AG04450 (cell line): ENCODE data around the gene C14orf119. TPM values are rescaled to one million over a fixed set of nuclear protein-coding genes. Genes with fewer than 3 reads are reported as not detected.

Experiments
- CTCF ChIA-PET: fragments of 300-600, 350-600 bp; formaldehyde crosslinking; extraction: SDS; loops from one replicate; lab custom pipeline; 2022; ENCODE audit warnings: antibody characterized with exemption, inconsistent platforms; lab: Charles Lee
- POLR2A ChIA-PET: fragments of 350-600 bp; formaldehyde crosslinking; extraction: SDS; loops from one replicate; lab custom pipeline; 2021; ENCODE audit warnings: antibody characterized with exemption, inconsistent platforms; lab: Yijun Ruan, JAX
- DNase-seq: peaks from one replicate; pipeline ENCODE4 v3.0.0-alpha.2; 2011; ENCODE audit warnings: low read depth, low spot score
- H3K27ac ChIP-seq: one replicate; pipeline ENCODE4 v1.5.1; 2012; ENCODE audit warnings: low read depth, low read length, control low read depth
- H3K27me3 ChIP-seq: one replicate; pipeline ENCODE4 v1.6.0; 2012; ENCODE audit warnings: low read length; ENCODE audit not compliant: control insufficient read depth, insufficient read depth
- H3K4me3 ChIP-seq: 2 replicates; pipeline ENCODE4 v1.5.1; 2011; ENCODE audit warnings: mild to moderate bottlenecking, low read depth, low read length, control low read depth
- H3K9me3 ChIP-seq: 2 replicates; pipeline ENCODE4 v1.5.1; 2012; ENCODE audit warnings: low read length; ENCODE audit not compliant: control insufficient read depth, insufficient read depth
- polyA plus RNA-seq: library from polyadenylated mRNA; depleted of rRNA; stranded (reverse); fragments of >200 nt; gene quantifications from 2 replicates; pipeline ENCODE4 v1.2.3, GENCODE V29; 2011; rRNA removed
- TF ChIP-seq, protein P1 (sequence below): IDR thresholded peaks from 2 replicates; pipeline ENCODE4 v1.5.1; 2011; ENCODE audit warnings: low read depth, low read length, control low read depth, inconsistent platforms

C14orf119 gene
- polyA plus RNA-seq, 1 experiment: 128 TPM

DNA sequence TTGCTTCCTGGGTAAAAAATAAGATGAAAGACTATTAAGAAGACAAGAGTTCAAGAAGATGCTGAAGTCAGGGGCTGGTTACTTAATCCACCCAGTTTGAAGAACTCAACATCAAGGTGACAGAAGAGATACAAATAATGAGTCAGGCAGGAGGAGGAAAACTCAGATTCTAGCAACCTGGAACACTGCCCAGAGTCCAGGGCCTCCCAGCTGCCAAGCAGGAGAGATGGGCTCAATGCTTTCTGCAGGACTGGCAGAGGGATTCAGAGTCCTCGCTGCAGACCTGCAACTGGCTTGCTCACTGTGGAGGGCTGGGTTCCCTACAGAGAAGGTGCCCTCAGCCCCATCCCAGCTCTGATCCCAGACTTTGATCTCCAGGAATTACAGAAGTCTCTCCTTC, 52.4 kb downstream of the C14orf119 start:
- H3K4me3 ChIP-seq: no peak overlapping the region
- ChIA-PET POLR2A (no interaction called here), CTCF (interaction anchor here (1.6 kb wide), 1 partner anchor 39 kb away, joined by 4 read pairs; no protein-coding TSS in a partner anchor)
- H3K9me3 ChIP-seq: no peaks in the 10 kb centered on the region
- DNase-seq: peak; percentile 27
- H3K27me3 ChIP-seq: peaks cover 17% of the 10 kb centered on the region
- TF ChIP-seq, protein P1, sequence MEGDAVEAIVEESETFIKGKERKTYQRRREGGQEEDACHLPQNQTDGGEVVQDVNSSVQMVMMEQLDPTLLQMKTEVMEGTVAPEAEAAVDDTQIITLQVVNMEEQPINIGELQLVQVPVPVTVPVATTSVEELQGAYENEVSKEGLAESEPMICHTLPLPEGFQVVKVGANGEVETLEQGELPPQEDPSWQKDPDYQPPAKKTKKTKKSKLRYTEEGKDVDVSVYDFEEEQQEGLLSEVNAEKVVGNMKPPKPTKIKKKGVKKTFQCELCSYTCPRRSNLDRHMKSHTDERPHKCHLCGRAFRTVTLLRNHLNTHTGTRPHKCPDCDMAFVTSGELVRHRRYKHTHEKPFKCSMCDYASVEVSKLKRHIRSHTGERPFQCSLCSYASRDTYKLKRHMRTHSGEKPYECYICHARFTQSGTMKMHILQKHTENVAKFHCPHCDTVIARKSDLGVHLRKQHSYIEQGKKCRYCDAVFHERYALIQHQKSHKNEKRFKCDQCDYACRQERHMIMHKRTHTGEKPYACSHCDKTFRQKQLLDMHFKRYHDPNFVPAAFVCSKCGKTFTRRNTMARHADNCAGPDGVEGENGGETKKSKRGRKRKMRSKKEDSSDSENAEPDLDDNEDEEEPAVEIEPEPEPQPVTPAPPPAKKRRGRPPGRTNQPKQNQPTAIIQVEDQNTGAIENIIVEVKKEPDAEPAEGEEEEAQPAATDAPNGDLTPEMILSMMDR: no peak
- no peak overlapping the region for H3K27ac ChIP-seq

DNA sequence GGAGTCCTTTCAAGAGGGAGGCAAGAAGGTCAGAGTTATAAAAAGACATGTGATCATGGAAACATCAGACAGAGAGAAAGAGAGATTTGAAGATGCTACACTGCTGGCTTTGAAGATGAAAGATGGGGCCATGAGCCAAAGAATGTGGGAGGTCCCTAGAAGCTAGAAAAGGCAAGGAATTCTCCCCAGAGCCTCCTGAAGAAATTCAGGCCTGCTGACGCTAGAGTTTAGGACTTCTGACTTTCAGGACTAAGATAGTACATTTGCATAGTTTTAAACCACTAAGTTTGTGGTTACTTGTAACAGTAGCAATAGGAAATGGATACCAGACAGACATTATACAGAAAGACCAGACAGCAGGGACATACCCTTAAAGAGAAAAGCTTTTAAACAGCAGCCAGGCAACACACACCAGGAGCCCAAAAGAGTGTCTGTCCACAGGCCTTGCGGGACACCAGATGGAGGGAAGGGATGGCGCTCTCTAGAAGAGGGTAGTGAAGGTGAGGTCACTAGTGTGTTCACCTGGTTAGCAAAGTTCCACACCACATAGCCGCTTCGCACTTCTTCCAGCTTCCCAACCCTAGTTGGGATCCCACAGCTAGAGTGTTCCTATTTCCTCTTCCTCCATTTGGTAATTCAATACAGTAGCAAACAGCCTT, 53.4 kb downstream of the C14orf119 start:
- ChIA-PET POLR2A (no interaction called here), CTCF (no interaction called here)
- no peak overlapping the region for H3K4me3 ChIP-seq
- peaks cover 13% of the 10 kb centered on the region for H3K27me3 ChIP-seq
- no peak overlapping the region for H3K27ac ChIP-seq
- TF ChIP-seq, protein P1: no peak
- no peak for DNase-seq
- no peaks in the 10 kb centered on the region for H3K9me3 ChIP-seq

DNA sequence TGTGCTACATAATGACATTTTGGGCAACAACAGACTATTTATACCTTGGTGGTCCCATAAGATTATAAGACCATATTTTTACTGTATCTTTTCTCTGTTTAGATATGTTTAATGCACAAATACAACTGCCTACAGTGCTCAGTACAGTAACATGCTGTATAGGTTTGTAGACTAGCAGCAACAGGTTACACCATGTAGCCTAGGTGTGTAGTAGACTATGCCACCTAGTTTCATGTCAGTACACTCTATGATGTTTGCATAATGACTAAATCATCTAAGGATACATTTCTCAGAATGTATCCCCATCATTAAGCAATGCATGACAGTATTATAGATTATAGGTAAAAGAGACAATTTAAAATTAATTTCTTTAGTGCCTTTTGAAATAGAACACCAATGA, 54.4 kb downstream of the C14orf119 start:
- DNase-seq: no peak
- Histone ChIP-seq H3K4me3 (no peak overlapping the region), H3K9me3 (no peaks in the 10 kb centered on the region; the same call in 1 of the 2 replicates), H3K27ac (no peak overlapping the region), H3K27me3 (peaks cover 13% of the 10 kb centered on the region)
- POLR2A ChIA-PET: no interaction called here
- TF ChIP-seq, protein P1: no peak
- CTCF ChIA-PET: interaction anchor here (0.5 to 1.8 kb wide), 3 partner anchors 28 to 145 kb away, joined by 3 to 6 read pairs (median 4); no protein-coding TSS in a partner anchor

Other genes starting within 250 kb of the C14orf119 start
- gene LRP10, start 223.8 kb upstream of the C14orf119 start, polyA plus RNA-seq: 87.8 and 125 TPM in 2 replicates
- 0.06 and 0.19 TPM in 2 replicates for gene REM2, start 212.3 kb upstream of the C14orf119 start, polyA plus RNA-seq
- gene RBM23, start 176.4 kb upstream of the C14orf119 start, polyA plus RNA-seq: 46.2 and 47.2 TPM in 2 replicates
- gene PRMT5, start 166.1 kb upstream of the C14orf119 start, polyA plus RNA-seq: 125 and 133 TPM in 2 replicates
- 22.7 and 25.4 TPM in 2 replicates for gene HAUS4, start 138.4 kb upstream of the C14orf119 start, polyA plus RNA-seq
- 77.0 and 82.9 TPM in 2 replicates for gene AJUBA, start 113.0 kb upstream of the C14orf119 start, polyA plus RNA-seq
- gene C14orf93, start 85.4 kb upstream of the C14orf119 start, polyA plus RNA-seq: 7.8 and 8.4 TPM in 2 replicates
- gene PSMB5, start 60.6 kb upstream of the C14orf119 start, polyA plus RNA-seq: 282 and 292 TPM in 2 replicates
- gene PSMB11, start 53.3 kb upstream of the C14orf119 start, polyA plus RNA-seq: not detected in 2 replicates
- gene CDH24, start 38.0 kb upstream of the C14orf119 start, polyA plus RNA-seq: 10.1 and 11.0 TPM in 2 replicates
- gene ACIN1, start 369 bp upstream of the C14orf119 start, polyA plus RNA-seq: 158 and 173 TPM in 2 replicates
- gene CIROP, start 9.5 kb downstream of the C14orf119 start, polyA plus RNA-seq: 0.07 and 0.12 TPM in 2 replicates
- gene CEBPE, start 23.8 kb downstream of the C14orf119 start, polyA plus RNA-seq: not detected in 2 replicates
- gene SLC7A8, start 88.2 kb downstream of the C14orf119 start, polyA plus RNA-seq: 0.78 and 1.4 TPM in 2 replicates
- not detected in 2 replicates for gene RNF212B, start 142.4 kb downstream of the C14orf119 start, polyA plus RNA-seq
- gene HOMEZ, start 190.6 kb downstream of the C14orf119 start, polyA plus RNA-seq: 11.2 and 13.2 TPM in 2 replicates
- 2.4 and 2.8 TPM in 2 replicates for gene PPP1R3E, start 207.4 kb downstream of the C14orf119 start, polyA plus RNA-seq
- gene BCL2L2, start 211.3 kb downstream of the C14orf119 start, polyA plus RNA-seq: 21.5 and 22.2 TPM in 2 replicates
- gene PABPN1, start 226.0 kb downstream of the C14orf119 start, polyA plus RNA-seq: 174 and 182 TPM in 2 replicates